HepG2 (cell line): ENCODE data around the gene NOL4L. TPM values are rescaled to one million over a fixed set of nuclear protein-coding genes. Genes with fewer than 3 reads are reported as not detected.

Experiments
- ATAC-seq: fragments of 200-7000 bp; cut with Tn5 transposase; 3 replicates; pipeline ENCODE4 v1.9.1; 2020; ENCODE audit warnings: mild to moderate bottlenecking, moderate library complexity
- BruUV-seq: library from RNA; stranded (reverse); fragments of 400-500 nt; replicated peaks from 2 replicates; lab custom pipeline; 2021; lab: Mats Ljungman, UMichigan
- CTCF ChIA-PET: fragments of 300-600 bp; formaldehyde crosslinking; extraction: SDS; loops from one replicate; lab custom pipeline; 2021; ENCODE audit warnings: low total read pairs, inconsistent platforms, low intra/inter-chr PET ratio; lab: Yijun Ruan, JAX
- POLR2A ChIA-PET: fragments of 350-600 bp; sonication (Branson Sonifier 250); formaldehyde crosslinking; loops from one replicate; lab custom pipeline; 2020; ENCODE audit warnings: antibody characterized with exemption, inconsistent platforms; lab: Yijun Ruan, JAX
- DNase-seq: peaks from one replicate; pipeline ENCODE4 v3.0.0-alpha.2; 2015; ENCODE audit warnings: low spot score
- FAIRE-seq: peaks from 3 replicates; lab custom pipeline; 2011; peaks lifted over from hg19 to GRCh38; lab: Jason Lieb, UNC
- H2AFZ ChIP-seq: one replicate; pipeline ENCODE4 v1.6.1; 2011; ENCODE audit warnings: low read length, inconsistent platforms
- H3K27ac ChIP-seq: fragments of 300-600 bp; 3 replicates; pipeline ENCODE4 v1.8.0; 2011; ENCODE audit warnings: mixed run types, mild to moderate bottlenecking, mixed read lengths, low read length, inconsistent platforms; ENCODE audit not compliant: insufficient read depth; ENCODE audit errors: extremely low read length
- H3K27me3 ChIP-seq, 2 experiments: fragments of 200-600 bp in 1 of 2; 2 replicates in 1 of 2; 3 replicates in 1 of 2; pipeline versions ENCODE4 v1.6.0 to v1.8.0; 2011; ENCODE audit warnings: low read length in 2 of 2, mild to moderate bottlenecking in 2 of 2, moderate library complexity in 2 of 2, inconsistent platforms in 1 of 2; ENCODE audit not compliant: insufficient read depth in 2 of 2, control insufficient read depth in 1 of 2
- H3K36me3 ChIP-seq, 2 experiments: fragments of 200-600 bp in 1 of 2; replicated peaks in 1 of 2; 2 replicates in 1 of 2; 3 replicates in 1 of 2; pipeline versions ENCODE4 v1.5.1 to v1.8.0; 2011; ENCODE audit warnings: low read length in 2 of 2, inconsistent platforms in 1 of 2; ENCODE audit not compliant: insufficient read depth in 2 of 2, control insufficient read depth in 1 of 2
- H3K4me1 ChIP-seq: 2 replicates; pipeline ENCODE4 v1.5.1; 2012; ENCODE audit warnings: low read length, inconsistent platforms; ENCODE audit not compliant: insufficient read depth
- H3K4me2 ChIP-seq: 2 replicates; pipeline ENCODE4 v1.6.0; 2011; ENCODE audit warnings: low read depth, low read length, inconsistent platforms
- H3K4me3 ChIP-seq, 3 experiments: fragments of 200-600 bp in 1 of 3; sonication (generic), shearing (Covaris generic) in 1 of 3; replicated peaks in 1 of 3; 2 replicates each; pipeline ENCODE4 v1.5.1; 2011 to 2016; ENCODE audit warnings: low read length in 3 of 3, inconsistent platforms in 2 of 3, low read depth in 2 of 3, mild to moderate bottlenecking in 2 of 3, control low read depth in 1 of 3, mixed read lengths in 1 of 3; ENCODE audit not compliant: insufficient read depth in 1 of 3
- H3K79me2 ChIP-seq: one replicate; pipeline ENCODE4 v1.6.1; 2011; ENCODE audit warnings: low read length, inconsistent platforms; ENCODE audit not compliant: insufficient read depth
- H3K9ac ChIP-seq: 2 replicates; pipeline ENCODE4 v1.6.0; 2011; ENCODE audit warnings: mild to moderate bottlenecking, low read depth, low read length, inconsistent platforms; ENCODE audit not compliant: insufficient read depth
- H3K9me3 ChIP-seq: 2 replicates; pipeline ENCODE4 v1.5.1; 2012; ENCODE audit warnings: mild to moderate bottlenecking, low read length
- H4K20me1 ChIP-seq: 2 replicates; pipeline ENCODE4 v1.6.0; 2011; ENCODE audit warnings: inconsistent platforms, mild to moderate bottlenecking, low read length, moderate library complexity; ENCODE audit not compliant: insufficient read depth
- AKAP8 ChIP-seq: sonication (generic); formaldehyde crosslinking; IDR thresholded peaks from 2 replicates; pipeline ENCODE4 v1.5.1; 2020; ENCODE audit warnings: mild to moderate bottlenecking, missing genetic modification reagents
- HNRNPL ChIP-seq: fragments of 200-400 bp; formaldehyde crosslinking; IDR thresholded peaks from 2 replicates; pipeline ENCODE4 v1.6.1; 2017; ENCODE audit warnings: mild to moderate bottlenecking, low read depth, low read length
- HOMEZ ChIP-seq: IDR thresholded peaks from 2 replicates; pipeline ENCODE4 v1.6.1; 2016; ENCODE audit warnings: low read depth
- IRX3 ChIP-seq: sonication (generic); formaldehyde crosslinking; IDR thresholded peaks from 2 replicates; pipeline ENCODE4 v1.8.1; 2023; ENCODE audit warnings: mild to moderate bottlenecking, low read depth, missing genetic modification reagents, borderline replicate concordance
- KDM2A ChIP-seq: sonication (generic); formaldehyde crosslinking; IDR thresholded peaks from 2 replicates; pipeline ENCODE4 v1.4.0; 2020; ENCODE audit warnings: low read depth, missing genetic modification reagents, borderline replicate concordance
- LBX2 ChIP-seq: sonication (generic); formaldehyde crosslinking; IDR thresholded peaks from 2 replicates; pipeline ENCODE4 v1.5.0; 2020; ENCODE audit warnings: missing genetic modification reagents, mild to moderate bottlenecking, borderline replicate concordance
- MXI1 ChIP-seq: IDR thresholded peaks from 3 replicates; pipeline ENCODE4 v1.6.1; 2012; ENCODE audit warnings: low read depth, low read length, inconsistent platforms, borderline replicate concordance
- NR2F6 ChIP-seq, 2 experiments: IDR thresholded peaks; 2 replicates each; pipeline ENCODE4 v1.6.1; 2016; ENCODE audit warnings: antibody characterized with exemption in 1 of 2, mild to moderate bottlenecking in 1 of 2
- PAX8 ChIP-seq: sonication (generic); formaldehyde crosslinking; IDR thresholded peaks from 2 replicates; pipeline ENCODE4 v1.8.0; 2022; ENCODE audit warnings: mild to moderate bottlenecking, missing genetic modification reagents, borderline replicate concordance
- PCBP2 ChIP-seq: fragments of 200-400 bp; formaldehyde crosslinking; optimal IDR thresholded peaks from 2 replicates; pipeline ENCODE3; 2018; ENCODE audit warnings: low read length, low read depth; ENCODE audit not compliant: poor library complexity, severe bottlenecking
- PRPF4 ChIP-seq: fragments of 200-400 bp; formaldehyde crosslinking; IDR thresholded peaks from 2 replicates; pipeline ENCODE4 v1.6.1; 2016; ENCODE audit warnings: low read length, low read depth; ENCODE audit not compliant: poor library complexity, severe bottlenecking
- RFX1 ChIP-seq: fragments of 450-650 bp; IDR thresholded peaks from 2 replicates; pipeline ENCODE4 v1.6.1; 2017
- RNF2 ChIP-seq: fragments of 450-650 bp; conservative IDR thresholded peaks from 2 replicates; pipeline ENCODE4 v1.6.1; 2016; ENCODE audit warnings: low read depth
- SRSF1 ChIP-seq: fragments of 200-400 bp; formaldehyde crosslinking; optimal IDR thresholded peaks from 2 replicates; pipeline ENCODE3; 2017; ENCODE audit warnings: mild to moderate bottlenecking, low read depth, low read length, moderate library complexity
- TAF1 ChIP-seq: sonication (generic); formaldehyde crosslinking; IDR thresholded peaks from 2 replicates; pipeline ENCODE4 v1.4.0; 2020; ENCODE audit warnings: missing genetic modification reagents
- ZBTB33 ChIP-seq: sonication (generic); formaldehyde crosslinking; IDR thresholded peaks from 2 replicates; pipeline ENCODE4 v1.4.0; 2020; ENCODE audit warnings: missing genetic modification reagents
- ZNF770 ChIP-seq: sonication (generic); formaldehyde crosslinking; IDR thresholded peaks from 2 replicates; pipeline ENCODE4 v1.5.0; 2020; ENCODE audit warnings: mild to moderate bottlenecking, missing genetic modification reagents
- WGBS: methylation state at CpG from one replicate; pipeline ENCODE4 v1.1.6; 2017; ENCODE audit warnings: low lambda C conversion rate; 5-methylcytosine and 5-hydroxymethylcytosine counted together
- in situ Hi-C: cut with HindIII; loops from 2 replicates; pipeline ENCODE4 v1.10.0; 2017; ENCODE audit warnings: low pct_unique_long_range_greater_than_20kb; ENCODE audit not compliant: extremely low pct_ligation_motif_present
- intact Hi-C: fragments of 100-400 bp; cut with micrococcal nuclease; formaldehyde crosslinking; loops from one replicate; pipeline ENCODE4 v1.10.0; 2022; ENCODE audit not compliant: unreplicated experiment
- polyA plus RNA-seq, 8 experiments: library from polyadenylated mRNA; depleted of rRNA in 3 of 8; stranded (reverse) in 7 of 8; unstranded in 1 of 8; fragments of >200 nt; fragmentation: Illumina TruSeq in 4 of 8; extraction: Trizol in 4 of 8; gene quantifications; 2 replicates each; pipeline versions ENCODE4 v1.2.1 to v1.2.3, GENCODE V29; 2011 to 2016; ENCODE audit warnings: low read depth in 4 of 8, missing spikeins in 1 of 8, mixed read lengths in 1 of 8; ENCODE audit not compliant: insufficient read depth in 1 of 8
- total RNA-seq, 5 experiments: library from RNA; depleted of rRNA; stranded (reverse); fragments of >200 nt; fragmentation: Illumina TruSeq; extraction: Trizol; gene quantifications; 2 replicates each; pipeline ENCODE4 v1.2.3, GENCODE V29; 2016; ENCODE audit warnings: low read depth in 1 of 5

The NOL4L gene
- total and polyA plus RNA-seq, 2 of the 13 experiments (the other 11 are each of a cell fraction or from before 2014, with no cell fraction given) = 16.6 to 35.4 TPM

- peaks cover 24 to 36% of the 10 kb centered on the region in 2 experiments; a peak in 4 of 5 replicates for H3K36me3 ChIP-seq
- no peak overlapping the region for H3K9ac ChIP-seq
- H3K4me1 ChIP-seq = peaks cover 50% of the 10 kb centered on the region
- ChIA-PET CTCF (no interaction called here), POLR2A (interaction anchor here (1.2 kb wide), 1 partner anchor 11 kb away, joined by 3 read pairs; no protein-coding TSS in a partner anchor)
- H3K9me3 ChIP-seq = no peaks in the 10 kb centered on the region
- peak overlapping the region; percentile 18 for H3K27ac ChIP-seq
- H4K20me1 ChIP-seq = peaks cover 6% of the 10 kb centered on the region; the same call in 1 of the 2 replicates
- H3K4me3 ChIP-seq = no peak overlapping the region
- no peaks in the 10 kb centered on the region for H3K27me3 ChIP-seq
- in situ Hi-C loops = no loop called here
- intact Hi-C loops = no loop called here
- peaks cover 54% of the 10 kb centered on the region for H3K79me2 ChIP-seq
- FAIRE-seq (no peak), DNase-seq (no peak), ATAC-seq (no peak)
- 97% methylated on average over 15 of the region's 15 CpGs for WGBS
- no peak overlapping the region for H3K4me2 ChIP-seq
- no peak overlapping the region for H2AFZ ChIP-seq
- BruUV-seq = no TSS peak
- TF ChIP-seq KDM2A (CRISPR knock-in tag) = 0 out of 2 replicates have a peak, but pooled peaks have one; percentile 6
- 0 out of 2 replicates have a peak, but pooled peaks have one; percentile 29 for TF ChIP-seq TAF1
- TF ChIP-seq IRX3 (CRISPR knock-in tag) = 0 out of 2 replicates have a peak, but pooled peaks have one; percentile 28
- TF ChIP-seq MXI1 = peak; percentile 19; the same call in 1 of the 3 replicates
- TF ChIP-seq ZBTB33 (CRISPR knock-in tag) = peak; percentile 83; the same call in 1 of the 2 replicates
- no peak for TF ChIP-seq ZNF770 (CRISPR knock-in tag)
- 0 out of 2 replicates have a peak, but pooled peaks have one; percentile 8 for TF ChIP-seq RFX1
- peak; percentile 50 for TF ChIP-seq SRSF1
- no peak for TF ChIP-seq PAX8 (CRISPR knock-in tag)
- TF ChIP-seq PRPF4 = peak; percentile 22
- no peak for TF ChIP-seq HOMEZ (CRISPR knock-in tag)
- TF ChIP-seq RNF2 = no peak
- TF ChIP-seq PCBP2 = no peak
- 0 out of 2 replicates have a peak, but pooled peaks have one; percentile 18 for TF ChIP-seq AKAP8 (CRISPR knock-in tag)
- TF ChIP-seq LBX2 (CRISPR knock-in tag) = peak; percentile 66; the same call in 1 of the 2 replicates
- TF ChIP-seq HNRNPL = peak; percentile 96; the same call in 1 of the 2 replicates
- TF ChIP-seq NR2F6 (IDR thresholded peaks at IDR 0.05) = no peak
- TF ChIP-seq NR2F6 (CRISPR knock-in tag; IDR thresholded peaks at IDR 0.05) = no peak
Observed at GRCh38 chr20:32462900-32463641, 122.1 kb downstream of the NOL4L start.
